ENCODE data around the gene EEPD1.

The EEPD1 gene

DNA sequence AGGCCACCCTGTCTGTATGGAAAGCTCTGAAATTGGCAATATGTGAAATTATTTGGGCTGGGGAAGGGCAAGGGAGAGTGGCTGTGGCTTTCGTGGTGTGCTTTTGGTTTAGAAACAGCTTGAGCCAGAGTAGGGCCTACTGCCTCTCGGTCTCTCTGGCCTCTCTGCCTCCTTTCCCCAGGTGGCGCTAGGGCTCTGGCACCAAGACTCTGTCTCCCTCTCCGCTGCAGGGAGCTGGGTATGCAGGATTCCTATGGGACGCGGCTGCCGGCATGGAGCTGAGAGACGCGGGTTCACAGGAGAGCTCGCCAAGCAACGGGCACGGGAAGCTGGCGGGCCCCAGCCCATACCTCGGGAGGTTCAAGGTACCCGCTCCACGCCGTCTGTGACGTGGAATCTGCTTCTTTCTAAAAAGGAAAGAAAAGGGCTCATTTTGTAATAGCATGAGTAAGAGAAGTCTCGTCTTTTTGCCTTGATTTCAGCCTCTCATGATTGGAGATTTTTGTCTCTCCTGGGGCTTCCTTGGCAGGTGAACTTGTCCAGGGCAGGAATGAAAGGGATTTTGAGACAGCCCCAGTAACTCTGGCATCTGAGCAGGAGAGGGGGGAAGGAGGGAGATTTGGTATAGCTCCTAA lies 131.5 kb downstream of the EEPD1 start:
- DNase-seq, result no peak

DNA sequence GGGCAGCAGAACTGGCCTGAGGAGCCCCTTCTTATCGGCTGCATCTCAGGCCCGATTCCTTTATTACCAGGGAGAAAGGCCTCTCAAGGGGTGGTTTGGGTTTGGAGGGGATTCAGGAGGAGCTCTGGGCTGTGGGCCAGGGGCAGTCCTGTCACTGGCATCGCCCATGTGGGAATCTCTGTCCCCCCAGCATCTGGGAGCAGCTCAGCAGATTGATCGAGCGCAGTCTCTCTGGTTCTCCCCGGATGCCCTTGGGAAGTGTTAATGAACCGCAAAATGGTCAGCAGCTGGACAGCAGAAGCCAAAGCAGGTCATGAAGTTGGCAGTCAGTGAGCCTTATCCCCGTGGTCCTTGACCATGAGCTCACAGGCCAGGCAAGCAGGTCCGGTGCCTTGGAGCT lies 132.2 kb downstream of the EEPD1 start:
- no peak for DNase-seq

DNA sequence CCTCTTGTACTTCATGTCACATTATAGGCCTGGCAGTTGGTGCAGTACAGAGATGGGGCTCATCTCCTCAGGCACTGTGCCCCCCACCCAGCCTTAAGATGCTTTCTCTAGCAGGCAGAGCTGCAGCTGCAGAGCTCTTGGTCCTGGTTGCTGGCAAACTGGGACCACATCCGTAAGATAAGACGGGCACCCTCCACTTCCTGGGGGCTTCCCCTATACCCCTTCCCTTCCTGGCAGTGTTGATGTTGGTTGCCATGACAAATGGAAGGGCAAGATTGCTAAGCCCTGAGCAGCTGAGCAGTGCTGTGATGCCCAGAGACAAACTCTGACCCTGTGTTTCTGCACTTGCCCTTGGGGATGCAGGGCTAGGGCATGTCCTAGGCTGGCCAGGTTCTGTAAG lies 133.2 kb downstream of the EEPD1 start:
- peak; percentile 31 to 48 for DNase-seq

DNA sequence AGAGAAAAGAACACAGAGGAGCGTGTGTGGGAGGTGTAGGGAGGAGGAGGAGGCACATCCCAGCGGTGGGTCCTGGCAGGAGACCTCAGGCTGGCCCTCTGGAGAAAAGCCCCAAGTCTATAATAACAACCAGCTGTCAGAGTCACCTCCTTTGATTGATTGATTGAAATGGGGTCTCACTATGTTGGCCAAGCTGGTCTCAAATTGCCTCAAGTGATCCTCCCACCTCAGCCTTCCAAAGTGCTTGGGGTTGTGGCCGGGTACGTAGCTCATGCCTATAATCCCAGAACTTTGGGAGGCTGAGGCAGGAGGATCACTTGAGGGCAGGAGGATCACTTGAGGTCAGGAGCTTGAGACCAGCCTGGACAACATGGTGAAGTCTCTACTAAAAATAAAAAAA lies 133.6 kb downstream of the EEPD1 start:
- no peak for DNase-seq

DNA sequence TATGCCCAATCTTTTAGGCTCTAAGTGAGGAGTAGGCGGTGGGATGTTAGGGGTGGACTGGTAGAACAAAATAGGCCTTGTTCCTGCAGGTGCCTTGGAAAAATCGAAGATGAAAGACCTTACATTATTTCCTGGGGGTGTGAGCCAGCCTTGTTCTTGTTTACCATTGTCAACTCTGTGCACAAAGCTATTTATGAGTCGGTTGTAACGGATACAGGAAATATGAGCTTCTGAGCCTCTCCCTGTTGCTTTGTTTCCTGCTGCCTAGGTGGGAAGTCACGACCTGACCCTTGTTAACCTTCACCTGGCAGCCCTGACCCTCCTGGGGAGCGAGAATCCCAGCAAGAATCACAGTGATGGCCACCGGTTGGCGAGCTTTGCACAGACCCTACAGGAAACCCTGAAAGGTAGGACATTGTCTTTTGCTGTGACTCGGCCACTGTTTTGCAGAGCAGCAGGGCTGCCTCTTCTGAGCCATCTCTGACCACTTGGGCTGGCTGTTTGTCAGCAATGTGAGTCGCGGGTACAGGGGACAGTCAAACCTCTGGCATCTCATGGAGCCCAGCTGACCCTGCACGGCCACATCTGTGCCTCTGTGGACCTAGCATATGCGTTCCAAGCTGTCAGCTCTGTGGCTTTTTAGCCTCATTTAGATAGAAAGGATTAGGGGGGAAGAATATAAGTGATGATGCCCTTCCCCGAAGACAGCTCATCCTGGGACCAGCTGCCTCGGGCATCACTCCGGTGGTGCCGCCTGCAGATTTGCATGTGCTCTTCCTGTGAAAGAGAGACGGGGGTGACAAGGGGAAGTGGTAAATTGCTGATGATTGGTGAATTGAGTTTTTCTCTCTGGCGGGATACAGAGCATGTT lies 134.6 kb downstream of the EEPD1 start:
- peak; percentile 48 to 61 for DNase-seq

DNA sequence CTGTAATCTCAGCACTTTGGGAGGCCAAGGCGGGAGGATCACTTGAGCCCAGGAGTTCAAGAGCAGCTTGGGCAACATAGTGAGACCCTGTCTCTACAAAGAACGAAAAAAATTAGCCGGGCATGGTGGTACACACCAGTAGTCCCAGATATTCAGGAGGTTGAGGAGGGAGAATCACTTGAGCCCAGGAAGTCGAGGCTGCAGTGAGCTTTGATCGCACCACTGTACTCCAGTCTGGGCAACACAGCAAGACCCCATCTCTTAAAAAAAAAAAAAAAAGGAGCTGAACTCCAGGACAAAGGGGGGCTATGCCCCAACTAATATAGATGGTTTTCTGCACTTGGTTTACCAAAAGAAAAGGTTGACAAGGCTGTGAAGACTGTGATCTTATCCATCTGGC lies 135.4 kb downstream of the EEPD1 start:
- DNase-seq, result no peak

DNA sequence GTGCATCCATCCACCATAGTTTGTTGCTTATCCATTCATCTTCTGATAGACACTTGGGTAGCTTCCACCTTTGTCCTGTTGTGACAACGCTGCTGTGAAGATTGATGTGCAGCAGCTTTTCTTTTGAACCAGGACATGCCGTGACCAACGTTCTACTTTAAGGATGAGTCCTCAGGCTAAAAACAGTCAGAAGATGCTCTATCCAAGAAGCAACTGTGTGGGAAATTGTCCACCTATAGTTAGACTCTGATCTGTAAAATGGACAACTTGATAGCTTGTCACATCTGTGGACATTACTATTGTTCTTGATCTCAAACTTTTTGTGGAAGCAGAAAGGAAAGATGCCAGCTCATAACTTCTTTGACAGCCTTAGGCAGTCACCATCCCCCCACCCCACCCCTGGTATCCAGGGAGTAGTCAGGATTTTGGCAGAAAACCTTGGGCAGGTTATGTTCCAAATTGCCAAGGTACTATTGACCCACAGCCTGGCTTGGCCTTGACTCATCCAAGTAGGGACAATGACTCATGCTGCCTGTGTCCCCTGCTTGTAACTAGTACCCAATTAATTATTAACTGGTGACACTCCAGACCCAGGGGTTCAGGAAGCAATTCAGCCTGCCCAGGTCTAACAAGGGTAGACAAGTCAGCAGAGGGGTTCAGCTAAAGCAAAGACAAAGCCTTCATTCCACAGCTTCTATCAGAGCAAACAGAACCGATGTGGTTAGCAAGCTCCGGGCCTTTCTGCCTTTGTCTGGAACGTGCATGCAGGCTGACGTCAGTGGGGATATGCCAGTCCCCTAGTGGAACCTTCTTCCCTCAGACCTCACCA lies 137.0 kb downstream of the EEPD1 start:
- DNase-seq, result no peak

DNA sequence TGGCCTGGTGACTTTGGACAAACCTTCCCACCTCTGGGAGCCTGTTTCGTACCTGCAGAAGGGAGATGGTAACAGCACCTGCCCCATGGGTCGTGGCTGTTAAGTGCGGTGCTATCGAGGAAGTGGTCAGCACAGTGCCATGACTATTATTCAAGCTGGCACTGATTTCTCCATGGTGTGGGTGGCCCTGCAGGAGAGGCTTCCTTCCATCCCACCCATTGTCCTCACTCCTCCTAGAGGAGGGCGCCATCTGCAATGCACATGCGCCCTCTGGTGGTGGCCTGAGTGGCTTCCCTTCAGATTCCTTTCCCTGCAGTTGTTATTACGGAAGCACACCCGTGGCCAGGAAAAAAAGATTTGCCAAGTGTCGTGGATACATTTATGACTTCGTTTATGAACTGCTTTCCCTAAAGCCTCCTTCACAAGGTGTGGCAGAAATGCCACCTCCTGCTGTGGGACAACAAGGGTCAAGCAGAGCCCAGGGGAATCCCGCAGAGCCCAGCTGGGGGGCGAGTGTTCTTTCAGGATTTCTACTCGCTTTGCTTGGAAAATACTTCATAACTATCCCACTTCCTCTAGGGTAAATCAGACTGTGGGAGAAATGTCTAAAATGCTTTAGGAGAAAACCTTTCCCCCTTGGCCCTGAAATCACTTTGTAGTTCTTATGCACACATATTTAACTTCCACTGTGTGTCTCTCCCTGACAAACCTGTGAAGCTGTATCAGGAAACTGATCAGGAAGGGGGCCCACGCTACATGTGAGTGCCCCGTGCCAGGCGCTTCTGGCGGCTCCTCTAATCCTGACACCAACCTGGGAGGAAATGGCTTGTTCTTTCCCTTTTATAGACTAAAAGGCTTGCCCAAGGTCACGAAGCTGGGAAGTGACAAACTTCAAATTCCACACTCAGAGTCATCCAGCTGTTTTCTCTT lies 138.6 kb downstream of the EEPD1 start:
- DNase-seq, result peak; percentile 80 to 82

DNA sequence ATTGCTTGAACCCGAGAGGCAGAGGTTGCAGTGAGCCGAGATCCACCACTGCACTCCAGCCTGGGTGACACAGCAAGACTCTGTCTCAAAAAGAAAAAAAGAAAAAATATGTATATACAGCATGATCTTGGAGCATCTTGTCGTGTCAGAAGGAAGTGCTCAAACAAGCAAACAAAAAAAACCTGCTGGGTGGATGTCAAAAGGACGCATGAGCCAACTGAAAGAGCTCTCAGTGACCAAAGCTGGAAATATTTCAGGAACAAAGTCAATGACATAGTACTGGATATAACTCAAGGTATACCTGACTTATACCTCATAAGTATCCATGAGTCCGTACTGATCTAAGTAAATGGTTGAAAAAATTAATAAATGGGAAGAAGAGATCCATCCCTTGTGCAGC lies 142.0 kb downstream of the EEPD1 start:
- no peak for DNase-seq

DNA sequence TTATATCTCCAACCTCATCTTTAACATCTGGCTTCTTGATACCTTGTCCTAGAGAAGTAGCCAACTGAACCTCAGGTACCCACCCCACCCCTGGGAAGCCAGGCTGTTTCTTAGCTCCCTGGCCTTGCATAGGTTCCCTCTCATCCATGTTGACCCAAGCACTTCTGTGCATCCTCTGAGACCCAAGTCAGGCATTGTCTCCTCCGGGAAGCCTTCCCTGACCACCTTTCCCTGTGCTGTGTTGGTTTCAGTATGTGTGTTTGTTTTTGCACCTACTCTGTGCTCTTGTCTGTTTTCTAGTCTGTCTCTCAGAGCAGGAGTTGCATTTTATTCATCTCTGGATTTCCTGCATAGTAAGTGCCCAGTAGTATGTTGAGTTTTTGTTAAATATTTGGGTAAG lies 143.2 kb downstream of the EEPD1 start:
- DNase-seq, result no peak

DNA sequence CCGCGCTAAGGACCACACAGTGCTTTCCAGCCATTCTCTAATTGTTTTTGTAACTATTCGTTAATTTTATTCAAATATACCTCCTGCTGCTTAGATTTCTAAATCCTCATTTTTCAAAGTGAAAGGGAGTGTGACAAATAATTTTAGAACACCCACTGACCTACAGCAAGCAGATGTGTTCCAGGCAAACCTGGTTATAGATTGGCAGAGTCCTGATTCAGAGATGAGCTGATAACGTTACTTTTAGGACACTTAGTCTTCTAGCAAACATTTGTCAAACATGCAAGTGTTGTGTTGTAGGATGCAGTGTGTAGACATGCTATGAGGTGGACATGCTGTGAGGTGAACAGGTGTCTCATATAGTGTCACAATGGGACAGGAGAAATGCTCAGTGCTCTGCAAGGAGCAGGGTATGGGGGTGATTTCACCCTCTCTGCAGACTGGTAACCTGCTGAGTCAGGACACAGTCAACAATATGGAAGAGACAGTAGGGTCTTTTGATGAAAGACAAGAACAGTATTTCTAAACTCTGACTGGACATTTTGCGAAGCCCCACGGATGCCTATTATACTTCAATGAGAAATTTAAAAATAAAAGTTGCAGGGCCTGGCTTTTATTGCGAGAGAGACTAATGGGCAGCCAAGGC lies 144.4 kb downstream of the EEPD1 start:
- no peak for DNase-seq

DNA sequence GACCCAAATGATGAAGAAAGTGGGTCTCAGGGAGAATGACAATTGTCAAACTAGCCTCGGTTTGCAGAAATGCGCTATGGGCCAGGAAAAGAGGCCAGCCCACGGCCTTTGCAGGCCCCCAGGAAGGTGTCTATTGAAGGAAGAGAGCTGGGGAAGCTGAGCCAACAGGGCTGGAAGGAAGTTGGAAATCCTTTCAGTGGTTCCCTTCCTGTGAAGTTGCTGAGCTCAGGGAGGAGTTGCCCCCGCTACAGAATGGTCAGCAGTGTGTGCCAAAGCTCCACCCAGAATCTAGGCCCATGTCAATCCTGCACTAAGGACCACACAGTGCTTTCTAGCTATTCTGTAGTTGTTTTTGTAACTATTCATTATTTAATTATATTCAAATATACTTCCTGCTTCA lies 145.1 kb downstream of the EEPD1 start:
- DNase-seq, result no peak

DNA sequence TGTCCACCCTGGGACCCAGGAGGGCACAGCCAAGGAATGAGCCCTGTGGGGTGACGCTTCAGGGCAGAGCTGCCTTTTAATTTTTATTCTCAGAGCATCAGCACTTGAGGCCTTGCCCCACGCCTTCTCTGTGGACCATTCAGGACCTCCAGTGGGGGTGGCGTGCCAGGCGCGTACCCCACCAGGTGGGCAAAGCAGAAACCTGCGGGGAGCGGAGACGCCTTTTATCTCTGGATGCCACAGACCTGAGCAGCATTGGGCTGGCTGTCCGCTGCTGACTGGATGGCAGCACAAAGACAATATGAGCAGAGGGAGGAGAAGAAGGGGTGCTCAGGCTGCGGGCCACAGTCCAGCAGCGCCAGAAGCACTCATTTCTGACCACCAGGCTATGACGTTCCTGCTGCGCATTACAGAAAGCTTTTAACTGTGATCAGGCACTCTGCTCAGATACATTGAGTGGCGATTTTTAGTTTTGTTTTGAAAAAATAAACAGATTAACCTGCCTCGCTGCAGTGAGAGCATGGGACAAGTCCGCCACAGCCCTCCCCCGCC lies 146.2 kb downstream of the EEPD1 start:
- DNase-seq, result no peak

DNA sequence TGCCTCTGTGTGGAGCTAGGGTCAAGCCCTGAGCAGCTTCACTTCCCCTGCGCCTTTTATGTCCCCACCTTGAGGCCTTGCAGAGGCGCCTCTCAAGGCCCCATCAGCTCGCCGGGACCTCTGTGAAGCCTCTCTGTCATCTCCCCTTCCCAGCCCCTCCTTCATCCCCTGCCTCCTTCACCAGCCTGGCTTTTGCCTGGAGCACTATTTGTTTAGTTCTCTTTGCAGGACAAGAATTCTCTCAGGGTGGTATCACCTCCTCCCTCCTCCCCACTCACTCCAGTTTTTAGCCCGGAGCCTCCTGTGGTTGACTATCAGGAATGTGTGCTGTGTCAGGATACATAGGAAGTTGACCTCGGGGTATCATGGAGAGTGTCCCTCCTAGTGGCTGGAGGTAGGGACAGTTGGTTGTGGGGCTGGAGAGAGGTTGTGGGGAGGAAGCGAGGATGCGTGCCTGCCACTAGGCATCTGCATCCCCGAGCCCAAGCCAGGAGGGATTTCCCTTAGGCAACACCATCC lies 146.8 kb downstream of the EEPD1 start:
- DNase-seq, result no peak

DNA sequence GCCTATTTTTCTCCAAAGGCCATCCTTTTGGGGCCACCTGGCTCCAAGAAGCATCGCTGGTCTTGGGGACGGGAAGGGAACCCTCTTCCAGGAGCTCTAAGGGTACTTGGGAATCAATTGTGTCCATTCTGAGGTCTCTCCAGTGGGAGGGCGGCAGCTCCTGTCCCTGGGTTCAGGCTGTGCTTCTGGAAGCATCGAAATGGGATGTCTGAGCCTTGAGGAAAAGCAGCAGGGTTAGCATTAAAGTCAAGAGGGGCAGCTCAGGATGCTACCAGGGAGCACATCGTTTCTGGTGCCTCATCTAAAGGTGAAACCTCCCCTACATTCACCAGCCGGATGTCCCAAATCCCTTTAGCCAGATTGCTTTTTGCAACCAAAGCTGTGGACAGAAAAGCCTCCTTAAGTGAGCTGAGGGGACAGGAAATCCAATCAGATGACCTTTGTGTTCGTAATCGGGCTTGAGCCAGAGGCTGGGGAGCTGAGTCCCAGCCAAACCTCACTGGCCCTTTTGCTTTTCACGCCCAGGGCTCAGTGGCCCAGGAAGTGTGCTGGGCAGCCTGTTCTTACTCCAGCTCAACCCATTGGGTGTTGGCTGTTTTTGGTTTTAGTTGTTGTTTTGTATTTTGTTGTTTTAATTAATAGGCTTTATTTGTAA lies 147.8 kb downstream of the EEPD1 start:
- DNase-seq, result no peak

DNA sequence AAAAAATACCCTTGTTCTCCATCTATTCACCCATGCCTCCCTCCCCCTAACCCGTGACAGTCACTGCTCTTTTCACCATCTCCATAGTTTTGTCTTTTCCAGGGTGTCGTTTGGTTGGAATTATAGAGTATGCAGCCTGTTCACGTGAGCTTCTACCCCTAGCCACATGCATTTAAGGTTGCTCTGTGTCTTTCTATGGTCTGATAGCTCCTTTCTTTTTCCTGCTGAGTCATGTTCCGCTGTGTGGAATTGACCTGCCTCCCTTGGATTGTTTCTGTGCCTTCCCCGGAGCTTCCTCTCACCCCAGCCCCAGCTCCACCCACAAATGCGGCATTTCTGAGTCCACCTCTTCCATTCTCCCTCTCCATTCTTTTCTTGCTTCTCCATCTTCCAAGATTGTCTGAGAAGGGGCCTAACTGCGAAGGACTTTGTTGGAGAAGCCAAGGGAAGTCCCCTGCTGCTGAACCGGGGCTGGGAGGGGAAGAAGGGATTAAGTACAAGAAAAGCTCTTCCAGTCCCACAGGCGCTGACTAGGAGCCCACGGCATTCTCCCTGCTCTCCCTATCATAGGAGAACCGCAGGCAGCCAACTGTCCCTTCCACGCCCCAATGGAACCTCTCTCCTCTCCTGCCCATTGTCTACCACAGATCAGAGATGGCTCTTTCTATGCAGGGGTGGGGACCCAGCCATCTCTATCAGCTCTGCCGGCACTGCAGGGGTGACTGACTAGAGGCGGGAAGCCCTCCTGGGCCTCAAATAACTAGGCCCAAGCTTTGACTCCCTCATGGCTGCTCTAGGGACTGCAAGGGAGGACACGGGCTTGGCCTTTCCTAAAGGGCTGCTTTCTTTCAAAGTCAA lies 149.1 kb downstream of the EEPD1 start:
- no peak for DNase-seq

DNA sequence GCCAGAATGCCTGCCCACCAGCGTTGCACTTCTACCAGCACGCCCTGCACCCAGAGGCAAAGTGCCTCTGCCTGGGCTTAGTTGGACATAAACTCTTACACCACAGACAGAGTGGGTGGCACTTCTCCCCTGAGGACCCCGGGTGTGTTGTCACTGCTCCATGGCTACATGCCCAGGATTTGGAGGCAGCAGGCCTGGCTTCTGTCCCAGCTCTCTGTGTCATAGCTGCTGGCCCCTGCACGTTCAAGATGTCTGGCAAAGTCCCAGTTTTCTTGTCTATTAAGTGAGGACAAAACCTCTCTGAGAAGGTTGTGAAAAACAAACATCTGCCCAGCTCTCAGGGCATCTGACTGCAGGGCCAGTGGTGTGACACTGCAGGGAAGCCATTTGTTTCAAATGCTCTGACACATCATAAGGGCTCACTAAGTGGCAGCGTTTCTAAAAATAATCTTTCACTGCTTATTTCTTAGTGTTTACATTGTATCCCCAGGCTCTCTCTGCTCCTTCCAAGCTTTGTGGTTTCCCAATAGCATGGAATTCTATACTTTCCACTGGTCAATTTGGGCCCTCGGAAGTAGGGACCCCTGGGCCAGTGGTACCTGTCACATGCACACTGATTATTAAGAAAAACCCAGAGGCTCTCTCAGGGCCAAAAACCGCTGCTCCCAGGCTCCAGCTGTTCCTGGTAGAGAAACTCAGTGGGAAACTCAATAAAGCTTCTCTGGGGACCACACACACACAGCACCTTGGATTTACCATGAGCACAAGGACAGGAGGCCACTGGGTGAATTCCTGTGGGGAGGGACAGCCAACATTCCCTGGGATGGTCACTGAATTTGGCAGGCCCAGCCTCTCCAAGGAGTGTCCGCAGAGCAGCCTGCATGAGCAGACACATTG lies 150.4 kb downstream of the EEPD1 start:
- no peak for DNase-seq

DNA sequence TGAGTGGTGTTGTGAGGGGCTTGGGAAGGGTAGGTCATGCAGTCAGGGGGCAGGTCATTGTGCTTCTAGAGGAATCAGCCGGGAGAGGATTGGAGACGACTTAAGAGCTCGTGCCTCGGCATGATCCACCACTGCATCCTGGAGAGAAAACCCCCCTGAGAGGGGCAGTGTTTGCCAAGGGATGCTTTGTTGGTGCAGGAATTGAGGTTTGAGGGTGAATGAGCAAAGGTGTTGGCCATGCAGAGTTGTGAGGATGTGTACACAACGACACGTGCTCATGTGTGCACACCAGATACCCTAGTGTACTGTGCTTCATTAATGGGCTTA lies 151.0 kb downstream of the EEPD1 start:
- DNase-seq, result no peak

DNA sequence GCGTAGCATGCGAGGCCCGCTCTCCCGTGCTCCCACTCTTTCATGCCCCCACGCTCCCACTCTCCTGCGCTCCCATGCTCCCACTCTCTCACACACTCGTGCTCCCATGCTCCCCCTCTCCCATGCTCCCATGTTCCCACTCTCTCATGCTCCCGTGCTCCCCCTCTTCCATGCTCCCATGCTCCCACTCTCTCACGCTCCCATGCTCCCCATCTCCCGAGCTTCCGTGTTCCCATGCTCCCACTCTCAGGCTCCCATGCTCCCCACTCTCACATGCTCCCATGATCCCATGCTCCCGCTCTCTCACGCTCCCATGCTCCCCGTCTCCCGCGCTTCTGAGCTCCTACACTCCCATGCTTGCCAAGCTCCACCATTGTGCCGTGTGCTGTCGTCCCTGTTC lies 152.2 kb downstream of the EEPD1 start:
- DNase-seq, result no peak

All from activated CD4-positive, alpha-beta T cell treated with anti-CD3 and anti-CD28 coated beads, Interleukin-2, amount 50 U/mL, for 48 hours (primary cell).